ENCODE data around the gene WASF3. TPM values are rescaled to one million over a fixed set of nuclear protein-coding genes. Genes with fewer than 3 reads are reported as not detected.

Gene WASF3
- total and polyA plus RNA-seq, 2 of the 13 experiments (the other 11 are each of a cell fraction or from before 2014, with no cell fraction given) = 10.4 to 17.2 TPM

DNA sequence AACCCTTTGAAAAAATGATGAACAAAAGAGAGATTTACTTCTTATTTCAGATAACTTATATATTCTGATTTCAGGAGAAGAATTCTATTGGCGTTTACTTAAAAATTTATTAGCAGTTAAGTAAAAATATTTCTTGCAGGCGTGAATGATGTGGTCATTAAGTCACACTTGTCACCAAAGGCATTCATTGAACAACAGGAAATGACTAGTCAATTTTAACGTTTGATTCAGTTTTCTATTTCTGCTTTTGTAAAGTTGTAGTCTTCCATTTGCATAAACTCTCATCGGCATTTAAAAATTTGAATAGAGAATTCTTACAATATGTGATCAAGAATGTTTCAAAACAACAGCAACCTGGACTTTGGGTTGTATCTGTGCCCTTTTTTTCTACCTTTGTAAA is 119.7 kb downstream of the WASF3 start (continued):
- TF ChIP-seq ZNF124 (CRISPR knock-in tag; IDR thresholded peaks at IDR 0.05) = no peak
- no peak for TF ChIP-seq NFE2 (CRISPR knock-in tag; IDR thresholded peaks at IDR 0.05)
- no peak for TF ChIP-seq GABPB1 (CRISPR knock-in tag; IDR thresholded peaks at IDR 0.05)
- no peak for TF ChIP-seq FOXK1 (CRISPR knock-in tag; IDR thresholded peaks at IDR 0.05; ENCODE audit: borderline replicate concordance, low read depth)
- TF ChIP-seq IKZF4 (CRISPR knock-in tag; IDR thresholded peaks at IDR 0.05; ENCODE audit: borderline replicate concordance, low read depth, not compliant biosample characterization) = no peak
- TF ChIP-seq, protein P1, sequence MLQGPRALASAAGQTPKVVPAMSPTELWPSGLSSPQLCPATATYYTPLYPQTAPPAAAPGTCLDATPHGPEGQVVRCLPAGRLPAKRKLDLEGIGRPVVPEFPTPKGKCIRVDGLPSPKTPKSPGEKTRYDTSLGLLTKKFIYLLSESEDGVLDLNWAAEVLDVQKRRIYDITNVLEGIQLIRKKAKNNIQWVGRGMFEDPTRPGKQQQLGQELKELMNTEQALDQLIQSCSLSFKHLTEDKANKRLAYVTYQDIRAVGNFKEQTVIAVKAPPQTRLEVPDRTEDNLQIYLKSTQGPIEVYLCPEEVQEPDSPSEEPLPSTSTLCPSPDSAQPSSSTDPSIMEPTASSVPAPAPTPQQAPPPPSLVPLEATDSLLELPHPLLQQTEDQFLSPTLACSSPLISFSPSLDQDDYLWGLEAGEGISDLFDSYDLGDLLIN (CRISPR knock-in tag; IDR thresholded peaks at IDR 0.05; ENCODE audit: borderline replicate concordance) = no peak
- TF ChIP-seq, protein P2, sequence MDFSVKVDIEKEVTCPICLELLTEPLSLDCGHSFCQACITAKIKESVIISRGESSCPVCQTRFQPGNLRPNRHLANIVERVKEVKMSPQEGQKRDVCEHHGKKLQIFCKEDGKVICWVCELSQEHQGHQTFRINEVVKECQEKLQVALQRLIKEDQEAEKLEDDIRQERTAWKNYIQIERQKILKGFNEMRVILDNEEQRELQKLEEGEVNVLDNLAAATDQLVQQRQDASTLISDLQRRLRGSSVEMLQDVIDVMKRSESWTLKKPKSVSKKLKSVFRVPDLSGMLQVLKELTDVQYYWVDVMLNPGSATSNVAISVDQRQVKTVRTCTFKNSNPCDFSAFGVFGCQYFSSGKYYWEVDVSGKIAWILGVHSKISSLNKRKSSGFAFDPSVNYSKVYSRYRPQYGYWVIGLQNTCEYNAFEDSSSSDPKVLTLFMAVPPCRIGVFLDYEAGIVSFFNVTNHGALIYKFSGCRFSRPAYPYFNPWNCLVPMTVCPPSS (IDR thresholded peaks at IDR 0.05) = no peak
- no peak for TF ChIP-seq MEIS2 (CRISPR knock-in tag; IDR thresholded peaks at IDR 0.05)
- no peak for TF ChIP-seq HMG20B (CRISPR knock-in tag; conservative IDR thresholded peaks at IDR 0.05)
- TF ChIP-seq ZNF616 (CRISPR knock-in tag; IDR thresholded peaks at IDR 0.05; ENCODE audit: low read depth) = no peak
- TF ChIP-seq, protein P3, sequence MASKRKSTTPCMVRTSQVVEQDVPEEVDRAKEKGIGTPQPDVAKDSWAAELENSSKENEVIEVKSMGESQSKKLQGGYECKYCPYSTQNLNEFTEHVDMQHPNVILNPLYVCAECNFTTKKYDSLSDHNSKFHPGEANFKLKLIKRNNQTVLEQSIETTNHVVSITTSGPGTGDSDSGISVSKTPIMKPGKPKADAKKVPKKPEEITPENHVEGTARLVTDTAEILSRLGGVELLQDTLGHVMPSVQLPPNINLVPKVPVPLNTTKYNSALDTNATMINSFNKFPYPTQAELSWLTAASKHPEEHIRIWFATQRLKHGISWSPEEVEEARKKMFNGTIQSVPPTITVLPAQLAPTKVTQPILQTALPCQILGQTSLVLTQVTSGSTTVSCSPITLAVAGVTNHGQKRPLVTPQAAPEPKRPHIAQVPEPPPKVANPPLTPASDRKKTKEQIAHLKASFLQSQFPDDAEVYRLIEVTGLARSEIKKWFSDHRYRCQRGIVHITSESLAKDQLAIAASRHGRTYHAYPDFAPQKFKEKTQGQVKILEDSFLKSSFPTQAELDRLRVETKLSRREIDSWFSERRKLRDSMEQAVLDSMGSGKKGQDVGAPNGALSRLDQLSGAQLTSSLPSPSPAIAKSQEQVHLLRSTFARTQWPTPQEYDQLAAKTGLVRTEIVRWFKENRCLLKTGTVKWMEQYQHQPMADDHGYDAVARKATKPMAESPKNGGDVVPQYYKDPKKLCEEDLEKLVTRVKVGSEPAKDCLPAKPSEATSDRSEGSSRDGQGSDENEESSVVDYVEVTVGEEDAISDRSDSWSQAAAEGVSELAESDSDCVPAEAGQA (IDR thresholded peaks at IDR 0.05; ENCODE audit: low read depth) = no peak
- TF ChIP-seq, protein P3 (CRISPR knock-in tag; IDR thresholded peaks at IDR 0.05; ENCODE audit: borderline replicate concordance) = no peak

Measured in HepG2 (cell line).